ENCODE data around the gene ZNF606. TPM values are rescaled to one million over a fixed set of nuclear protein-coding genes. Genes with fewer than 3 reads are reported as not detected.

ZNF606 gene
- 0.07 TPM in 1 of 2 replicates, not detected in the other for total RNA-seq (2014; rRNA removed; shearing (Covaris generic))

DNA sequence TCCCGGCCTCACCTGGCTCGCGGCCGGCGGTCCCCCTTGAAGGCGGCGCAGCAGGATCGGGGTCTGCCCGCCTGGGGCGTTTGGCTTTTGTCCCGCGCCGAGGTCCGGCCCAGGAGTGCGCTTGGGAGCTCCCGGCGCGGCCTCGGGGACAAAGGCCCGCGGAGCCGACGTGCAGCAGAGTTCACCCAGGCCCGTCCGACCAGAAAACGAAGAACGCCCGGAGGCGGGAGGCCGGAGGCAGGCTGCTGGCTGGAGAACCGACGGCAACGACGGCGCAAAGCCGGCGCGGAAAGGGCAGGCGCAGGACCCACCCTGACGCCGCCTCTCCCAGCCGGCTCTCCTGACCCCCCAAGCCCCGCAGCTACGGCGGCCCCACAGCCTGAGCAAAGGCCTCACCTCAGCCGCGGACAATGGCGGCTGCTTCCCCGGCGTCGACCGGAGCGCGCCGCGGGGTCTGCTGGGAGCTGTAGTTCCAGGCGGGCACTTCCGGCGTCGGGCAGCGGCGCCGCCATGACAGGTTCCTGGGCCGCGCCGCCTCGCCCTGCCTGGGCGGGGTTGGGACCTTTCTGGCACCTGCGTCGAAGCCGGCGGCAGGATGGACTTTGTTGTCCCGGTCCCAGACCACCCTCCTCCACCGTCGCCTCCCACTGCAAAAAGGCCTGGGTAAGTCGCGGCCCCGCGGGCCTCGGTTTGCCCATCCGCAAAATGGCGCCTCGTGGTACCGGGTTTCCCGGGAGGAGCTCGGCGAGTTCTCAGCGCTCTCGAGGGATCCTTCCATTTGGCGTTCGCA, at the start of gene ZNF606:
ZNF606 (minus strand) TSS at position 437 of the 790 bp plus-strand sequence. CDS start 1,501 bp downstream, outside the sequence.
- no peak for DNase-seq (ENCODE audit: low spot score)

DNA sequence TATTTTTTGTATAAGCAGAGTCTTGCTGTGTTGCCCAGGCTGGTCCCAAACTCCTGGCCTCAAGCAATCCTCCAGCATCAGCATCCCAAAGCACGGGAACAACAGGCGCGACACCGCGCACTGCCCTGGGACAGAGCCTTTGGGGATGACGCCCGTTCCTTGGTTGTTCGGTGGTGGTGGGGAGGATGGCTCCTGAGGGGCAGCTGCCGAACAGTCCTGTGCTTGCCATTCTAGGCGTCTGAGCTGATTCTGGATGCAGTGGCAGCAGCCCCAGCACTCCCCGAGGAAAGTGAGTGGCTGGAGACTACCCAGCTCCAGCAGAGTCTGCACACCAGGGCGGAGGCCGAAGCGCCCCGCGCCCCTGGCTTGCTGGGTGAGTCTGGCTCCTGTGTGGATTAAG, 49.6 kb upstream of the ZNF606 start:
- DNase-seq (ENCODE audit: low spot score), result no peak

DNA sequence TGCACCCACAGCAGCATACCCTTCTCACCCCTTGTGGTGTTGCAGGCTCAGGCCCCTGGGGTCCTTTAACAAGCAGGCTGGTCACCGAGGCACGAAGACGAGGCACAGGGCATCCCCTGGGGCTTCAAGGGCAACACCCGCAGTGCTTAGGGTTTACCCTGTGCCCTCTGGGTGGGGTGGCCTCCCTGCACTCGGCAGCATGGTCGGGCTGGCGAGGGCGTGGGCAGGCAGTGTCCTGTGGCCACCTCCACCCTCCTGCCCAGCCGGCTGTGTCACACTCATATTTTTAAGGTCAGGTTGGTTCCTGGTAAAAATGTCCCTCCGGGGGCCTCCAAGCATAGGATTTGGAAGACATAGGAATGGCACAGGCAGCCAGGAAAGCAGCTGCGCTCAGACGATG, 45.1 kb upstream of the ZNF606 start:
- no peak for DNase-seq (ENCODE audit: low spot score)

DNA sequence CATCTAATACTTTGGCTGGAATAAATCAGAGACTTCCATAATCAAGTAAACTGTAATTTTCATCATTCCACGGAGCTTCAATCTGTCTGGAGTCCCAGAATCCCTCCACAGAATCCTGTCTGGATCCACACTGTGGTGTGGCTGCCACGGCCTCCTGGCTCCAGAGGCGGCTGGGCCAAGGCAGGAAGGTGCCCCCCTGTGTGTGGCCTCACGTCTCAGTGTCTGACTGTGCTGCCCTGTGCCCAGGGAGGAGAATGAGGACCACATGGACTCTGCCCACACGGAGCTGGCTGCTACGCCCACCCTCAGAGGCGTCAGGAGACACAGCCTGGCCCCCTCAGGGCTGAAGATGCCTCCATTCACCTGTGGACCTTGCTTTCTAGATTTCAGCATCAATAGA, 44.2 kb upstream of the ZNF606 start:
- DNase-seq (ENCODE audit: low spot score), result no peak

DNA sequence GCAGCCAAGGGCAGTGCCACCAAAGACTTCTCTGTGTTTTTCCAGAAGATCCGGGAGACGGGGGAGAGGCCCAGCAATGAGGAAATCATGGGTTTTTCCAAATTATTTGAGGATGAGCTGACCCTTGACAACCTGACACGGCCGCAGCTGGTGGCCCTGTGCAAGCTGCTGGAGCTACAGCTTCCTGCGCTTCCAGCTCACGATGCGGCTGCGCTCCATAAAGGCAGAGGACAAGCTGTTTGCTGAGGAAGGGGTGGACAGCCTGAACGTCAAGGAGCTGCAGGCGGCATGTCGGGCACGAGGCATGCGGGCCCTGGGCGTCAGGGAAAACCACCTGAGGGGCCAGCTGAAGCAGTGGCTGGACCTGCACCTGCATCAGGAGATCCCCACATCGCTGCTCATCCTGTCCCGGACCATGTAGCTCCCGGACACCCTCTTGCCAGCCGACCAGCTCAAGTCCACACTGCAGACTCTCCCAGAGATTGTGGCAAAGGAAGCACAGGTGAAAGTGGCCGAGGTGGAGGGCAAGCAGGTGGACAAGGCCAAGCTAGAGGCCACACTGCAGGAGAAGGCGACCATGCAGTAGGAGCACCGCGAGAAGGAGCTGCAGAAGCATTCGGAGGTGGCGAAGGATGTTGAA, 42.9 kb upstream of the ZNF606 start:
- DNase-seq (ENCODE audit: low spot score), result no peak

DNA sequence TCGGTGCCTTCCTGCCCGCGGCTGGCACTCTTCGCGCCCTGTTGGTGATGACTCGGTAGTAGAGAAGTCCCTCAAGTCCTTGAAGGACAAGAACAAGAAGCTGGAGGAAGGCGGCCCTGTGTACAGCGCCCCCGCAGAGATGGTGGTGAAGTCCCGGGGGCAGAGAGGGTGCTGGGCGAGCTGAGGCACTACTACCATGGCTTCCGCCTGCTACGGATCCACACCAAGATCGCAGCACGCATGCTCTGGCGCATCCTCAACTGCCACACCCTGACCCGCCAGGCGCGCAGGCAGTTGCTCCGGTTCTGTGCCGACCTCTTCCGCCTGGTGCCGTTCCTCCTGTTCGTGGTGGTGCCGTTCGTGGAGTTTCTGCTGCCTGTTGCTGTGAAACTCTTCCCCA, 42.3 kb upstream of the ZNF606 start:
- DNase-seq (ENCODE audit: low spot score), result no peak

DNA sequence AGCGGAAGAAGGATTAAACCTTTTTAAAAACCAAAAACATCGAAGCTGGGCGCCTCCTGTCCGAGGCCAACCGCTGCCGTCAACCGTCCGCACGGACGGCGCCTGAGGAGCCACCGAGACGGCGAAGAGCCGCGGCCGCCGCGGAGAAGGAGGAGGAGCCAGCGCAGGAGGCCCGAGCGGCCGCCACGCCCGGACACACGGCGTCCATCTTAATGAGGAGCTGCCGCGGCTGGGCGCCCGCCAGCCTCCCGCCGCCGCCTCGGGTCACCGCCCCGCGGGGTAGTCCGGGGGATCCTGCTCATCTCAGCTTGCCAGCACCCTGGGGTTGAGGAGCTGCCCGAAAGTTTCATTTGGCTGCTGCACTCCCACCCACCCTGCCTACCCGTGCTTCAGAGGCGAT, 41.8 kb upstream of the ZNF606 start:
- no peak for DNase-seq (ENCODE audit: low spot score)

DNA sequence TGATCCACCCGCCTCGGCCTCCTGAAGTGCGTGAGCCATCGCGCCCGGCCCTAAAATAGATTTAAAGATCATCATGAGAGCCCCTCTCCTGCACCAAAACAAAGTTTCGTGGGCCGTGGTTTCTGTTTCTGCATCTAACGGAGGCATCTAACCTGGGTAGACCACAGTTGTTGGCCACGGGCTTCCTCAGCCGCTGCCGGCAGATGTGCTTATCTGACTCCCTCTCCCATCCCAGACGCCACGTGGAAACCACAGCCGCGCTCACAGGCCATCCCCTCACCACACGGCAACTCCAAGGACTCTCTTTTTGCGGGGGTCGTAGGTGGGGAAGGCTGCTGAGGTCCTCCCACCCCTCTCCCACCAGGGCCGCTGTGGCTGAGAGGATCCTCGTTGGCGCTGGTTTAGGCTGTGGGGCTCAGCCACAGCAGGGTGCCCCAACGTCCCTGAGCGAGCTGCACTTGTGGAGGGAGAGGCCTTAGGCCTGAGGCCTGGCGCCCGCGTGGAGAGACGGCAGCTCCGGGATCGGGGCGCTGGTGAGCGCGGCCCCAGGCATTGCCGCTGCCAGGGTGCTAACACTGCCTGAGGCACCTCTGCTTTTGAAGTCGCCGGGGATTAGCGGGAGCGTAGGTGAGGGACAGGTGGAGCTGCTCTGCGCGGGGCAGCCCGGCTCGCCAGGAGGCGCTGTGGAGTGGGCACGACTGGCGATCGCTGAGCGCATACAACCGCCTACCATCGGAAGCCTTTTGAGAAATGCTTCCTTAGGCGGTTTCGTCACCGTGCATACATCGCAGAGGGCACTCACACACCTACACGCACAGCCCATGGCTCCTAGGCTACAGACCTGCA, 40.1 kb upstream of the ZNF606 start:
- DNase-seq (ENCODE audit: low spot score), result no peak

DNA sequence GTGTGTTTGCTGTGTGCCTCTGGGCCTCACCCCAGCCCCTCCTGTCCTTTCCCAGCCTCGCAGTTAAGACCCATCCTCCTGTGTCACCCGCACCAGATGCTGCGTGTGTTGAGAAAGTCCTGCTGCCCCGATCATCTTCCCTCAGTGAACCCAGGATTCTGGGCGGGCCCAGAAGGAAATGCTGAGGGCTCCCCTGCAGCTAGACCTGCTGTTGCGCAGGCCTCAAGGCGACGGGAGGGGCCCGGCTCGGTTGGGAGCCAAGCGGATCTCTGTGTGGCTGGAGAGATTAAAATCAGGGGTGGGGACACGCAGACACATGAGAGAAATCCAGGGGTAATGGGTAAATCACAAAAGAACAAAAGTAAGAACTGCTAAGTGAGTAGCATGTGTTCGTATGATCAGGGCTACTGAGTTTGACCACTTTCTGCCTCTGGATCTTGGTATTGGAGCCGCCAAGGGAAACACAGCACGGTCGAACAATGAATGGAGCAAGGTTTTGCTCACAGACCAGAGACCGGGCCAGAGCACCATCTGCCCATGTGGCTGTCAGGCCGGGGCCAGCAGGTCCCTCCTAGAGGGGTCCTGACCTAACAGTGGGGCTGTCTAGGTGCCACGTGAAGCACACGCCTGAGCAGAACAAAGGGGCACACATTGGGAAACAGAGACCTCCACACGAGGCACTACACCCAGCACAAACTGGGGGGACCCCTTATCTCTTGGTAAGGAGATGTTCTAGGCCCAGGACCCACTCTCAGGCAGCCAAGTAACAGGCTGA, 38.3 kb upstream of the ZNF606 start:
- no peak for DNase-seq (ENCODE audit: low spot score)

DNA sequence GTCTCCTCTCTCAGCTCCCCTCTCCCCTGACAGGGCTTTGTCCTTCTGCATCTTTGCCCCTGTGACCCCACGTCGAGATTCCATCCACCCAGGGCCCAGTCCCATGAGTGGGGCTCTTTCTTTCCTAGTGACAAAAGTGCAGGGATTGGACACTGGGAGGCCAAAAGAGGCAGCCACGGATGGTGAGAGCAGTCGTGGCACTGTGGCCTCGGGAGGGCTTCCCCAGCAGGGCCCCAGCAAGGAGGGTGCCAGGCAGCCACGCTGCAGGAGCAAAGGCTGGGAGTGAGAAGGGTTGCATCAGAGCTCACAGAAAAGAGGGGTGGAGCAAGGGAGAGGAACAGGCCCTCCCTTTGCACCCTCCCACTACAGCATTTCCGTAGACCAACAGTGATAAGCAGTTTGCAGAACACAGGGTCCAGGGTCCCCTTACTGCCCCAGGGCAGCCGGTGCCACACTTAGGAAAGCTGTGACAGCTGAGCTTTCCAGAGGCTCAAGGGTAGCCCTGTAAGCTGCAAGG, 36.1 kb upstream of the ZNF606 start:
- no peak for DNase-seq (ENCODE audit: low spot score)

DNA sequence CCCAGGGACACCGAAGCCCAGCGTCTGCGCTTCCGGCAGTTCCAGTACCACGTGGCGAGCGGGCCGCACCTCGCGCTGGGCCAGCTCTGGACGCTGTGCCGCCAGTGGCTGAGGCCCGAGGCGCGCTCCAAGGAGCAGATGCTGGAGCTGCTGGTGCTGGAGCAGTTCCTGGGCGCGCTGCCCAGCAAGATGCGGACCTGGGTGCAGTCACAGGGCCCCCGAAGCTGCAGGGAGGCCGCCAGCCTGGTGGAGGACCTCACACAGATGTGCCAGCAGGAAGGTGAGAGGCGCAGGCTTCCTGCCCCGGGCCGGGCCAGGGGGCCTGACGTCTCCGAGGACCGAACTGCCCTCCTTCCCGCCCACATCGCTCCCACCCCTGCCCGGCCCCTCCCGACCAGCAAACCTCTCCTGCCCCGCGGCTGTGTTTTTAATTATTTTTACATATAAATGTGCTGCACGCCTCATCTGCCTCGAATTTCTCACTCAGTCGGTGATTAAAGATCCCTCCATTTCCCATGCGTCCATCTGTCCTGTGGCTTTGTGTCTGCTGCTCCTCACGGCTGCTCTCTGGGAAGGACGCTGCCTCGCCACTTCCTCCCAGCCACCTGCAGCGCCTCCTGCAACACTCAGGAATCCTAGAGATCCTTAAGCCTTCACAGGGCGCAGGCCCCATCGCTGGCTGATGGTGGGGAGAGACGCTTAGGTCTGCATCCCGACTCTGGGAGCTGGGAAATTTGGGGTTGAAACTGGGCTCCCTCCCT, 35.5 kb upstream of the ZNF606 start:
- no peak for DNase-seq (ENCODE audit: low spot score)

DNA sequence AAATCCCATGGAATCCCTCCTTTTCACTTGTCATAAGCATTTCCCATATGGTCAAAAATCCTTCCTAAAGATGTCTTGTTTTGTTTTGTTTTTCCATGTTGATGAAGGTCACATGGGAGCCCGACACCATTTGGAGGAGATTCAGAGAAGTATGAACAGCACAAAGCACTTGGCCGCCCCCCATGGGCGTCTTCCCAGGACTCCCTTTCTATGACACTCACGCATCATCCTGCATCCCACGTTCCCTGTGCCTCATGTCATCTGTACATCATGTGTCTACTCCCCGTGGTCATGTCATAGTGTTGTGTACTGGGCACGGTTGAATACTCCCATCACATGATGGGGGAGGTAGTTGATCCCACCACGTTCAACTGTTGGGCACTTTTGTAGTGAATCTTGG, 33.2 kb upstream of the ZNF606 start:
- no peak for DNase-seq (ENCODE audit: low spot score)

DNA sequence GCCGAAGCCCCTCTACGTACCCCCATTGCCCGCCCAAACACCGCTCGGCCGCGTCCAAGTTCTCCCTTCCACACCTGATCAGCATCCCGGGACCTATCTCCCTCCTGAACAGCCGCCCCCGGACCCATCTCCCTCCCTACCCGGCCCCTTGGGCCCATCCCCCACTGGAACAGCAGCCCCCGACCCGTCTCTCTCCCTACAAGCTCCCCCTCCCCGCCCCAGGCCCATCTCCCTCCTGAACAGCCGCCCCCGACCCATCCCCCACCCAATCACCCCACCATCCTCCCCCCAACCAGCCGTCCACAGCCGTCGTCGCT, 31.8 kb upstream of the ZNF606 start:
- DNase-seq (ENCODE audit: low spot score), result no peak

DNA sequence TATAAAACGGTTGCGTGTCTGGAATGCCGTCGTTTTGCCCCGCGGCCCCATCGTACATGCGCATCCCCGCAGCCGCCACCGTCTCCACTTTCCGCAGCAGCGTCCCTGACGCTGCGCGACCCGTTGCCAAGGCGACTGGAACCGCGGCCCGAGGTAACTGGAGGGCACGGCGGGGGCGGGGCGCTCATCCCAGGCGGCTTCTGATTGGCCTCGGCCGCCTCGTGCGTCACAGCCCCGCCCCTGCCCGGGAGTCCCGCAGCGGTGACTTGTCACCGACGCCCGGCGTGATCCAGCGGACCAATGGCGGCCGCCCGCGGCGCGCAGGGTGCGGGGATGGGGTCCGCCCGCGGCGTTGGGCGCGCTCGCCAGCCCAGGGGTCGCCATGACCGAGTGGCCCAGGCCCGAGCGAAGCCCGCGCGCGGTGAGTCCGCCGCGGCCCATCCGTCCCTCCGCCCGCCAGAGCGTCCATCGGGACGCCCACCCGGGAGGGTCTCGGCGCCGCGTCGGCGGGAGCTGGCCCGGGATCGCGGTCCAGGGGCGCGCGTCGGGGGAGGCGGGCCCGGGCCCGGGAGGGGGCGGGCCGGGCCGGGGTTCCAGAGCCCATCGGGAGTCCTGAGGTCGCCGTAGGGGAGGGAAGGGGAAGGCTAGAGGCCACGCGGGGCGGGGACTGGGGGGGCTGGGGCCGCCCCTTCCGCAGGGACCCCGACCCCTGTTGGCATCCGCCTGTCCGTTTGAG, 31.3 kb upstream of the ZNF606 start, which contains the start of gene ZSCAN1:
ZSCAN1 (plus strand) TSS at position 285 of the 736 bp plus-strand sequence. CDS start 3,812 bp downstream, outside the sequence.
- DNase-seq (ENCODE audit: low spot score), result no peak

DNA sequence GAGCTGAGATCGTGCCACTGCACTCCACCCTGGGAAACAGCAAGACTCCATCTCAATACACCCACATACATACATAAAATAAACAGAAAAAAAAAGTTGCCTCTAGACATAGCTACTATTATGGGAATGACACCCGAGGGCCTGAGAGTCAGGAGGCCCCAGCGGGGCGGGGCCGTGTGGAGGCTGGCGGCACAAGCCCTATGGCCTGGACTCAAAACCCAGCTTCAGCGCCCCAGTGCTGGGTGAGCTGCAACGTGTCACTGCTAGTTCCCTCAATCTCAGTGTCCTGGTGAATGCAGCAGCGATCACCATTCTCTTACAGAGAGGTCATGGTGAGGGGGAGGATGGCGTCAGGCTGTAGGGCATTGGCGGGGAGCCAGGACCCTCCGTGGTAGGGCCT, 22.0 kb upstream of the ZNF606 start:
- no peak for DNase-seq (ENCODE audit: low spot score)

DNA sequence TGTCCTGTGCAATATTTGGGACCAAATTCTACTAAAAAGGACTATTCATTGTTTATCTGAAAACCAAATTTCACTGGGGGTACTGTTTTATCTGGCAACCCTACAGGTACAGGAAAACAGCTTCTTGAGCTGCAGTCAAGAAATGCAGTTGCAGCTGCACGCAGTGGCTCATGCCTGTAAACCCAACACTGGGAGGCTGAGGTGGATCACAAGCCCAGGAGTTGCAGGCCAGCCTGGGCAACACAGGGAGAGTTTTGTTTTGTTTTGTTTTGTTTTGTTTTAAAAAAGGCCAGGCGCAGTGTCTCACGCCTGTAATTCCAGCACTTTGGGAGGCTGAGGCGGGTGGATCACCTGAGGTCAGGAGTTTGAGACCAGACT, 19.7 kb upstream of the ZNF606 start:
- no peak for DNase-seq (ENCODE audit: low spot score)

DNA sequence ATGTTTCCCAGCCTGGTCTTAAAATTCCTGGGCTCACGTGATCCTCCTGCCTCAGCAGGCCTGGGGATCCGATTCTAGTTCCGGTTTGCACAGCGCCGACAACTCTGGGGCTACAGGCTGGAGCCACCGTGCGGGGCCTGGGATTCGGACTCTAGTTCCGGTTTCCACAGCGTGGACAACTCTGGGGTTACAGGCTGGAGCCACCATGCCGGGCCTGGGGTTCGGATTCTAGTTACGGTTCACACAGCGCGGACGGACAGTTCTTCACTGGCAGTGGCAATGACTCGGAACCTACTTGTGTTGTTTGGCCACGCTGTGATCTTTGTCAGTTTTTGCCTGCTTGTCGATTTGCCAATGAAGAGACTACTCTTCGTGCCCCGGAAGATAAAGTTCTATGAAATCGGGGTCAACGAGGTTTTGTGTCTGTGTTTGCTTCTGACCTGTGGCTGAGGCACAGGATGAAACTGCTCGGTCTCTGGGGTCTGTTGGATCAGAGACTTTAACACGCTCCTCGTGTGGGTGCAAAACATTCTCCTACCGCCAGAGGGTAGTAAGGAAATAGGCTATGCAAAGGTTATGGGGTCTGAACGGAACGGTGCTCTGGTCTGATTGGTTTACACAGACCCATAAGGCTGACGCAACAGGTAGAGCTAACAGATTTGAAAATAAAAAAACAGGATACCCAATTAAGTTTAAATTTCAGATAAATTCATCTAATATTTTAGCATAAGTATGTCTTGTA, 19.1 kb upstream of the ZNF606 start:
- peak; percentile 34 for DNase-seq (ENCODE audit: low spot score)

DNA sequence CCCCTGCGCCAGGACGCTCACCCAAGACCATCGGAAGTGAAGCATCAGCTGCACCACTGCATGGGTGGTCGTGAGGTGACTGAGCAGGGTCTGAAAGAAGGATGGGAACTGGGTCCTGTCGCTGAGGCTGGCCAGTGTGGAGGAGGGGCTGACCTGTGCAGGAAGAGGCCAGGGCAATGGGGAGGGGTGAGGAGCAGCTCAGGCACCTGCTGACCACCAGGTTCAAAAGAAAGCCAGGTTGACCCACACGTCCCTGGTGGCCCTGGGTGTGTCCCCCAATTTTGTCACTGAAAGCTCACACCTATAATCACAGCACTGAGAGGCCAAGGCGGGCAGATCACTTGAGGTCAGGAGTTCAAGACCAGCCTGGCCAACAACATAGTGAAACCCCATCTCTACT, 17.5 kb upstream of the ZNF606 start:
- no peak for DNase-seq (ENCODE audit: low spot score)

DNA sequence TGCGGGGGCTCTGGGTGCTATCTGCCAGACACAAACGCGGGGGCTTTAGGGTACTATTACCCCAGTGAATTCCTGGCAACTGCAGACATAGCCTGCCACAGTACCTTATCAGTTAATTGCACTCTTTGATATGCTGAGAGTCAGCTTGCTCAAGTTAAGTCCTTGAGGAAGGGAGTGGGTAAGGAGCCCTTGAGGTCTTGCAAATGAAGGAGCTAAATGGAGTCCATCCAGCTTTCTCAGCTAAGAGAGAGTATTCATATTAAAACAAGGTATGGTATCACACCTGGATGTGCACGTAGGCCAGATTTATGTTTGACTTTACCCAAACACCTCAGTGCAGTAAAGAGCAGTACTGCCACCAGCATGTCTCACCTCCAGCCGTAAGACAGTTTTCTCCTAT, 11.5 kb upstream of the ZNF606 start:
- no peak for DNase-seq (ENCODE audit: low spot score)

Measured in A172 (cell line).